SH-SY5Y (cell line): ENCODE results near the gene PFKFB2.

Experiments
- GATA2 ChIP-seq: IDR thresholded peaks from 2 replicates; pipeline ENCODE4 v1.6.1; 2011; ENCODE audit warnings: mild to moderate bottlenecking, low read depth, low read length
- GATA3 ChIP-seq: IDR thresholded peaks from 2 replicates; pipeline ENCODE4 v1.6.1; 2011; ENCODE audit warnings: low read depth, mild to moderate bottlenecking, low read length, moderate library complexity

PFKFB2 gene

DNA sequence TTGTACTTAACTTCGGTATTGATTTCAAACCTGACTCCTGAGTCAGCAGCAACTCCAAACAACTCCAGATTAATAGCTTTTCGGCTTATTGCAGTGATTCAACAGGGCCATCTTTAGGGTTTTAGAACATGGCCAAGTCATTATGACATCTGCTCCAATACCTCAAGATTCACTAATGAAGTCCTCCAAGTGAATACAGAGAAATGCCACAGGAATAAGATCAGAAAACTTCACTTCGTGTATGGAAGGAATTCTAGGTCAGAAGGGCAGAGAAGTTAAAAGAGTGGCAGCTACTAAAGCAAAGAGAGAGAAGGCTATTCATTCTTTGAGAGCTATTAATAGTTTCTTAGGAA lies 12.9 kb upstream of the PFKFB2 start:
- TF ChIP-seq GATA3 (no peak), GATA2 (no peak)

DNA sequence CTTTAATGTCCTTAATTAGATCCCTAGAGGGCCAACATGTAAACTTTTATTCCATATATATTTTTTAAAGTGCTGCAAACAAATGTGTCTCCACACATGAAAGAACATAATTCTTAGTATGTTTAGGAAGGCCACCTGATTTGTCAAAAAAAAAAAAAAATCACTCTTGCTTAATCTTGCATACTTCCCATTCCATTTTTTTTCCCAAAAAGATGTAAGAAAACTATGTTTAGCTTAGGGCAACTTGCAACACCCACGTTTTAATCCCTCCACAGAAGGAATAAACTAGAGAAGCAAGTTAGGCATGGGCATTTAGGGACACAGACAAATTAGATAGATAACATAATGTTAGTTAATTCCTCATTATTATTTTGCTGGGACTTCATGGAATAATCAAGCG lies 7.6 kb upstream of the PFKFB2 start:
- no peak for TF ChIP-seq GATA2
- TF ChIP-seq GATA3: no peak

DNA sequence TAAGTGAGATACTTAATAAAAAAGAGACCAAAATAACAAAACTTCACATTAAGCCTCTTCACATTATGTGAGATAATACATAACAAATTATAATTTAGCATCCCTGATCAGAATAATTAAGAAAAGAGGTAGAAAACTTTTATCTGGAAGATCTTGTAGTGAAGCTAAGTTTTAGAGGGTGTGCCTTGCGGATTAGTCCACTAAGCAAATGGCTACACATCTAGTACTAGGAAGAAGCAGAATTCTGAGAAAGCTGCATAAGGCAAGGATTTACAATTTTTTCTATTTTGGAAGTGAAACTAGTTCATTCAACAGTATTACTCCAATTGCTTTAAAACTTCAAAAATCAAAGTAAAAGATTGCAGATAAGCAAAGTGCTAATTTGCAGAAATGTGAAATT lies 5.6 kb upstream of the PFKFB2 start:
- TF ChIP-seq GATA2 (no peak), GATA3 (no peak)

DNA sequence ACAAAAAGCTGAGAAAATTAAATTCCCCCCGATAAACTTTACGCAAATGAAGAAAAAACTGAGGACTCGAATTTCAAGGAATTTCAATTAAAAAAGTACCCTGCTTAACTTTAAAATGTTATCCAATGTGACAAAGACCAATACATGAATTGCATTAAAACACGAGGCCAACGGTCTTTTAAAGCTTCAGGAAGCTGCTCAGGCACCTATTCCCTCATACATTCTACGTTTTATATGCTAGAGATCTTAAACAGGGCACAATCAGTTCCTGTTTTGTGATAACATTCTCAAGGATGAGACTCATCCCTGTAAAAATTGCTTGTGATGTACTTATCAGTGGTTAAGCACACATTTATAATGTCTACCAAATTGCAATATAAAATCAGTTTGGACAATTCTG lies 5.0 kb upstream of the PFKFB2 start:
- TF ChIP-seq GATA3: no peak
- TF ChIP-seq GATA2: no peak

DNA sequence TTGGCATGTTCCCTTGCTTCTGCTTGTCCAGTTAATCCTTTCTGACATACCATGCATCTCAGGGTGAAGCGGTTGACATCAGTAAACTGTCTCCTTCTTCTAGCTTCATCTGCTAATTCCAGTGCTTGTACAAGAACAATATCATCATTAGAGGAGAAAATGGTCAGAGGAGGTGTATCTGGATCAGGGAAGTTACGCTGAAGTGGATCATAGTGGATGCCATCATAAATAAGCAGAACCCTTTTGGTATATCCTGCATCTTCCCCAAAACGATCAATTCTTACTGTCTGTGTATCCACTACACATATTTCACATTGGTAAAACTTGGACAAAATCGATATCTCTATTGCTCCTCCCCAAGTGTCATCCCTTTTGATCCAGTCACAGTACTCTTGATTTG lies 4.0 kb upstream of the PFKFB2 start:
- TF ChIP-seq GATA3 (no peak), GATA2 (no peak)

DNA sequence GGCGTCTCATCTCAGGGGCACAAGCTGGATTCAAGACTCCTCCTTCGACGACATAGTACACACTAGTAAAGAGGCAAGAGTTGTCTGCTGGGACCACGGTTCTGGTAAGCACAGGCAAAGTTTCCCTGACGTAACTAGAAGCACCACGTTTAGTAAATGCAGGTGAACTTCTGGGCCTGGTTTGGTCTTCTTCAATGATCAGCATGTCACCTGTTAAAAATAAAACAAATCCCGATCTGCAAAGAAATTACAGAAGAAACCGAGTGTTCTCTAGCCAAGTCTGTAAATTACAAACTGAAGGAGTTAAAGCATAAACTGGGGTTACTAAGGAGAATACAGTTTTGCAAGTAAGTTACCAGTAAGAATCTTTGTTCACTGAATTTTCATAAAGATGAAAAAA lies 3.6 kb upstream of the PFKFB2 start:
- no peak for TF ChIP-seq GATA2
- no peak for TF ChIP-seq GATA3

DNA sequence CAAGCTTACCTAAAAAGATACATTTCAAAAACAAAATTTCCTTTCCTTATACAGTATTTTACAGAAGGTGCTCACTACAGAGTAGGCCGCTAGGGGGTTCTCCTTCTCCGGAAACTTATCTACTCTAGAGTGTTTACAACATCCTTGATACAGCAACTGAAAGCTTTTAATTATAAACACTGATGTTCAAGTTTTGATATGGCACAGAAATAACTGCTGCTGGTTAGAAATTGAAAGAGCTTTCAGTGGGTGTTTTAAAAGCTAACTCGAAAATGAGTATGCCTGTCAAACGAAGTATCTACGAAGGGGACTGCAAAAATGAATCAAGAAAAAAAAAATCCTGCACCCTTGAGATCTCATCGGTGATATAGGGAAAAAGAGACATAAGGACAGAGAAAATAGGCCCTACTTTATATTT lies 3.1 kb upstream of the PFKFB2 start:
- TF ChIP-seq GATA2 (no peak), GATA3 (no peak)

DNA sequence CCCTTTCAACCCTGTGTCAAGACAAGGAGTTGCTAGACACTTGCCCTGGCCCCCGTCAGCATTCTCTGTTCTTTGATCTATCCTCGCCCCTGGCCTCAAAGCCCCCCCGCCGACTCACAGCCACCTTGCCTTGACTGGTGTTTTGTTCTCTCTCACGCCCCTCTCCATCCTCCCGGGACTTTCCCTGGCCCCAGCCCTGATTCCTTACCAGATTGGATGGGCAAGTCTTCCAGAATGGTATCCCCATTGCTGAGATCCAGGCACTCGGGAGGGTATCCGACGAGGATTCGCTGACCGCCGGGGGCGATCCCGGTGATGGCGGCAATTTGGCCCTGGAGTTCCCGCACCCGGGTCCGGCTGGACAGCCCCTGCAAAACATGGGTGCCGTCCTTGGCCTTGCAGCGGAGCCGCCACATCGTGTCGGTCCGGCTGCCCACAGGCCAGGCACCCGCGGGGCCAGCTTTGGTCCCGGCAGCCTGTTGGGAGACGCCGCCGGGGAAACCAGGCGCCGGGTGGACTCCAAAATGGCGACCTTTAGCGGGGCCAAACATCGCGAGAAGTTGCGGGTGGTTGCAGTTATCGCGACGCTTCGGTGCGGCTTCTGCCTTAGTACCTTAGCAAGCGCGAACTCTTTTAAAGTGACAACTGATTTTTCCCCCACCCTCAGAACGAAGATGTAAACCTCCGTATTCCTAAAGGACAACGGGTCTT lies 2.4 kb upstream of the PFKFB2 start:
- TF ChIP-seq GATA2: no peak
- no peak for TF ChIP-seq GATA3

DNA sequence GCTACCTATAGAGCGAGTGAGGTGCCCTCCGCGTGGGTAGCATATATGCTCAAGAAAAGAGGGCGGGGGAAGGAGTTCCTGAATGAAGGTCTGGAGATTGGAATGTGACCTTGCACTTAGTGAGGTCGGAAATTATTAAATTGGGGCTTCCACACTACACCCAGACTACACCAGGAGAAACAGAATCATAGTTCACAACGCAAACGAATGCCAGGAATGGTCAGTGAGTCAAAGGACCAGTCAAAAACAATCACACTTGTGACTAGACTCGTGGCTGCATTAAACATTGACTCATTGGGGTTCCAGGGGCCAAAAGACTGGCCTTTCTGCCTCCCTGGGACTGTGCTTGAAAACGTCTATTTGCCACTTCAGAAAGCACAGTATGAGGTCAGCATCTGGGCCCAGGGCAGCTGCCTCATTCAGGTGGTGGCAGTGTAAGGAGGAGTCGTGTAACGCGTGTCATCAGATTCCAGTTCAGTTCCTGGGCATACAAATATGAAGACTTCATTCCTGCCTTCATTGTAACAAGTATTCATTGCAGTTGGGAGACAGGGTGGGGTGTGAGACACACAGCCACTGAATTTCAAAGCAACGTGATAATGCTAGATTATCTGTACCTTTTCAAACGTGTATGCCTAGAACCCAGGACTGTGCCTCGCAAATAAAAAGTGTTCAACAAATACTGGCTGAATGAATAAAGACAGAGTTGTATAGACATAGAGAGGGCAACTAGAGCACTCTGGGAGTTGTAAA lies 1.7 kb upstream of the PFKFB2 start, which contains the start of gene YOD1:
Gene YOD1 (minus strand): TSS at position 18 of the 753 bp plus-strand sequence. CDS start 178 bp downstream, outside the sequence.
- TF ChIP-seq GATA3: no peak
- no peak for TF ChIP-seq GATA2

DNA sequence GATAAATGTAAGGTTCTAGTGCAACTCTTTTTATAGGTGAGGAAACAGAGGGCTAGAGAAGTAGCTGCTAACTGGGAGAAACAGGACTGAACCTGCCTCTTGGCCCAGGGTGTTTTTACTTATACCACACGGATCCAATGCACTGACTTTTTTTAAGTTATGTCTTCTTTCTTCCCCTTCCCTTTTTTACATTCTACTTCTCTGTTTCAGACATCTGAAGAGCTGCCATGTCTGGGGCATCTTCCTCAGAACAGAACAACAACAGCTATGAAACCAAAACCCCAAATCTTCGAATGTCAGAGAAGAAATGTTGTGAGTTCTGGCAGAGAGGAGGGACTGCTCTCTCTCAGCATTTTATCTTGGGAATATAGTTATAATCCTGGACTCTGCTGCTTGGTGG lies 1.4 kb downstream of the PFKFB2 start:
- TF ChIP-seq GATA3: no peak
- no peak for TF ChIP-seq GATA2

DNA sequence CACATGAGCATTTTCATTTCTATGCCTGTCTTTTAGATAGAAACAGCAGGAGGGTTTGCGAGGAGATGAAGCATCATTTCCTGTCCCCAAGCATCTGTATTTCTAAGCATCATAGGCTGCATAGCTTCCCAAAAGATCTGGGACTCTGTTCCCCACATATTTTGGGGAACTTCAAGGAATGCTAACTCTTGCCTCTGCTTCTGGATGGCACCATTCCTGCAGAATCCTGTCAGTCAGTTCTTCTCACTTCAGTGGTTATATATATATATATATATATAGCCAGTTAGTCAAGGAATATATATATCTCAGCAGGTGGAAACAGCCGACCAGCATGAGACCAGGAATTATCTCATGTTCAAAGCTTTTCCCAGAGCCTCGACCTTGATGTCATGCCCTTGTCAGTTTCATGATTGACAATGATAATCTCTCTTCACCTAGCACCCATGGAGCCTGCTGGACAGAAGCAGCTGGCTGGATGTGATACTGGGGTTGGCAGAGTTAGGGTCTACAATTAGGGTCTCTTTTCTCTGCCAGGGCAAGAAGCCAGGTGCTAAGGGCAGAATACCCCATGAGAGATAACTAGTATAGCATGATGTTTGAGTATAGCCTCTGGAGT lies 2.4 kb downstream of the PFKFB2 start:
- TF ChIP-seq GATA2 (no peak), GATA3 (no peak)

DNA sequence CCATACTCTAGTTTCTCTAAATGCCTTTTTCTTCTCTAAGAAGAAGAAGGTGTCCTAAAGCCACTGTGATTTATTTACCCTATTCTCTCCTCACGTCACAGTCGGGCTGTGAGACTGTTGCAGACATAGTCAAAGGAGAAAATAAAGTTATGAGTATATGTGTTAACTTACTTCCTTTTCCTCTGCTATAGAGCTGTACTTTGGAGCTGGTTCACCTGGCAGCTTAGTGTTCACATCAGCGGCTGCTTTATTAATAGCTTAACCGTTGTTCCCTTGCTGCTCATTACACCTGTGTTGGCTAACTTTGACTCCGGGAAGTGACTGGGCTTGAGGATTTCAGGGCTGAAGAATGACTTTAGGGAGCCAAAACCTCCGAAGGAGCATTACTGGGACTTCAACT lies 3.6 kb downstream of the PFKFB2 start:
- TF ChIP-seq GATA2: no peak
- no peak for TF ChIP-seq GATA3

DNA sequence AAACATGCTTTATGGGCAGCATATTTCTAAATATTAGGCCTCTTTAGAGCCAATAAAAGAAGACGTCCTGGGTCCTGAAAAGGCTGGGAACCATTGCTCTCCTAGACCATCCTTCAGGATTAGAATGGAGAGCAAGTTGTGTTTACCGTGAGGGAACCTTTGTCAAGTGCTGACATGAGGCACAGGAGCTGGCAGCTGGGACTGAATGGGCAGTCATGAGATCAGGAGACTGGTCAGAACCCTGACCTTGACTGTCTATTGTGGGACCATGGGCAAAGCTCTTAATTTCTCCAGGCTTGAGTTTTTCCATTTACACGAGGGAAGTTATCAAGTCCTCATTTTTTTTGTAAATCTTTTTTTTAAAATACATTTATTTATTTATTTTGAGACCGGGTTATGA lies 5.2 kb downstream of the PFKFB2 start:
- TF ChIP-seq GATA3 (no peak), GATA2 (no peak)

DNA sequence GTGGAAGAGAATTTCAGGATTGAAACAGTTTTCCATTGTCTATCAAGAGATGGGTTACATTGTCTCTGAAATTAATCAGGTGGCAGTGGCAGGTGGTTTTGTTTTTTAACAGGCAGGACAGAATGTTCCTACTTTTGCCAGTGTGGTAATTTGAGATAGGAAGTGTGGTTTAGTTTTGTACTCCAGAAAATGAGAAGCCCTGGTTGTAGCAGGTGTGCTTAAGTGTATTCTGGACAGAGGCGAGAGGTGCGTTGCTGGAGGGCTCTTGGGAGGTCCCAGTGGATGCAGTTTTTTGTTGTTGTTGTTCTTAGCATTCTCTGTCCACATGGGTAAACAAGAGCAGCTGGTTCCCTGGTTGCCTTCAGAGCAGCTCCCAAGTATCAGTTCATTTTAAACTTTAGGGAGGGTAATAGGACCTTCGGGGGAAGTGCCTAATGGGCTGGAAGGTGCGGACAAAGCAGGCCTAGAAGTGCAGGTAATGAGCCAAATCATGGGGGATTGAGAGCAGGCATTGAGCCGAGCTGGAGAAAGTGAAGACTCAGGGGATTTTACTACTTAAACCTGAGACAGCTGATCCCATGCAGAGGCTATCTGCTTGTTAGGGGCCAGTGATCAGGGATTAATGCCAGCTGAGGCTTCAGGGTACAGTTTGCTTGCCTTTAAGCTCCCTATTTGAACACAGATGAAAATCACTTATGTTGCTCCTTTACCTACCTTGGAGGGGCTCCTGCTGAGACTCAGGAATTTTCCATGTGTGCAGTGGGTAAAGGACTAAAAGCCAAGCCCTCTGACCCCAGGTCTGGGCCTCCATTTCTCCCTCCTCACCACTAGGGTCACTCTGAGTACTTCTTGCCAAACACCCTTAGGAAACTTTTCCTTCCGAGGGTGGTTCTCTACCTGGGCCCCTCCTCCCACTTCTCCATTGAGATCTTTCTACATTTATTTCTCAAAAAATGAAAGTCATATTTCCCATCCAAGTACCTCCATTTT lies 6.1 kb downstream of the PFKFB2 start:
- TF ChIP-seq GATA2: no peak
- TF ChIP-seq GATA3: no peak
